Measurements from ENCODE around the gene ITPKC.
"Not testable (repeated sequence)": the region's sequence is repeated elsewhere in the genome, so short reads cannot be mapped to it uniquely, and the experiment has no call there.

The ITPKC gene

GRCh38 chr19:40774916-40775631 is 58.2 kb downstream of the ITPKC start, which contains the start of gene MIA:
MIA (plus strand) TSS chr19:40775521; CDS start chr19:40775543, 22 bp downstream.
- no peak for FAIRE-seq

GRCh38 chr19:40775632-40776022 is 58.7 kb downstream of the ITPKC start:
- no peak for FAIRE-seq

- FAIRE-seq: no peak
Observed at GRCh38 chr19:40776364-40776763, 59.5 kb downstream of the ITPKC start.

- FAIRE-seq: no peak
Observed at GRCh38 chr19:40776932-40777644, 60.2 kb downstream of the ITPKC start.

- FAIRE-seq: no peak
Observed at GRCh38 chr19:40777645-40777936, 60.7 kb downstream of the ITPKC start.

GRCh38 chr19:40777937-40778705 is 61.2 kb downstream of the ITPKC start, which contains the start of gene RAB4B:
RAB4B (plus strand) TSS chr19:40778247; CDS start chr19:40778376, 129 bp downstream.
- peak; percentile 90 for FAIRE-seq

GRCh38 chr19:40778706-40779284 is 61.9 kb downstream of the ITPKC start:
- no peak for FAIRE-seq

GRCh38 chr19:40780582-40780981 is 63.7 kb downstream of the ITPKC start:
- no peak for FAIRE-seq

- no peak for FAIRE-seq
Observed at GRCh38 chr19:40781140-40781539, 64.2 kb downstream of the ITPKC start.

- no peak for FAIRE-seq
Observed at GRCh38 chr19:40783711-40784110, 66.8 kb downstream of the ITPKC start.

GRCh38 chr19:40784146-40784545 is 67.2 kb downstream of the ITPKC start:
- not testable (repeated sequence) for FAIRE-seq

GRCh38 chr19:40785526-40785925 is 68.6 kb downstream of the ITPKC start:
- FAIRE-seq: no peak

GRCh38 chr19:40786060-40787037 is 69.4 kb downstream of the ITPKC start:
- FAIRE-seq: no peak

All from TTC549 (cell line).